ENCODE data around the gene MRPL3.

- TF ChIP-seq CTCF (IDR thresholded peaks at IDR 0.05) (no peak), POLR2A (IDR thresholded peaks at IDR 0.05) (no peak)
Measured at GRCh38 chr3:131431754-131432153, 71.0 kb downstream of the MRPL3 start.
